ENCODE measurements around the gene DCLRE1B.

GRCh38 chr1:113938192-113938591 lies 33.1 kb downstream of the DCLRE1B start:
- TF ChIP-seq CTCF (optimal IDR thresholded peaks at IDR 0.05 in 1 of 3, IDR thresholded peaks at IDR 0.05 in 1 of 3, conservative IDR thresholded peaks at IDR 0.05 in 1 of 3; ENCODE audit: extremely low read depth in 1 of 3, insufficient read depth in 2 of 3, low read length in 3 of 3) (no peak), EZH2 (IDR thresholded peaks at IDR 0.05; ENCODE audit: low read length) (no peak)
